NCI-H2196 (cell line): ENCODE data around the gene BPIFB1.

ENCODE experiments used
- DNase-seq: peaks from one replicate; lab custom pipeline; 2025; ENCODE audit not compliant: unreplicated experiment; lab: John Stamatoyannopoulos, UW

Gene BPIFB1, protein sequence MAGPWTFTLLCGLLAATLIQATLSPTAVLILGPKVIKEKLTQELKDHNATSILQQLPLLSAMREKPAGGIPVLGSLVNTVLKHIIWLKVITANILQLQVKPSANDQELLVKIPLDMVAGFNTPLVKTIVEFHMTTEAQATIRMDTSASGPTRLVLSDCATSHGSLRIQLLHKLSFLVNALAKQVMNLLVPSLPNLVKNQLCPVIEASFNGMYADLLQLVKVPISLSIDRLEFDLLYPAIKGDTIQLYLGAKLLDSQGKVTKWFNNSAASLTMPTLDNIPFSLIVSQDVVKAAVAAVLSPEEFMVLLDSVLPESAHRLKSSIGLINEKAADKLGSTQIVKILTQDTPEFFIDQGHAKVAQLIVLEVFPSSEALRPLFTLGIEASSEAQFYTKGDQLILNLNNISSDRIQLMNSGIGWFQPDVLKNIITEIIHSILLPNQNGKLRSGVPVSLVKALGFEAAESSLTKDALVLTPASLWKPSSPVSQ

GRCh38 chr20:33282991-33283555, at the start of gene BPIFB1:
TSS of gene BPIFB1 (plus strand) at chr20:33283214. CDS start at chr20:33286074, 2,860 bp downstream.
- no peak for DNase-seq

DNA sequence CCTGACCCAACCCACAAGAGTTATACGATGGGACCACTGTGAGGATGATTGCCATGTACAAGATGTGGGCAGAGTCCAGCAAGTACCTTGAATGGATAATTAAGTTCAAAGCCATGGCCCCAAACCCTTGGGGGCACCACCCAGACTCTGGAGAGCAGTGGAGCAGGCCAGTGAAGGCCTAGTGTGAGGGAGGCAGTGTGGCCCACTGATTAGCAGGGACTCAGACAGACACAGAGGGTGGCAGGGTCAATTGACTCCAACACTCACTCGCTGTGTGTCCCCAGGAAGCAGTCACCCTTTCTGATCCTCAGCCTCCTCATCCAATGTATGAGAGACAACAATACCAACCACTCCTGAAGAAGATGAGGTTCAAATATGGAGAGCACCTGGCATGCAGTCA, 49.0 kb upstream of the BPIFB1 start:
- no peak for DNase-seq

DNA sequence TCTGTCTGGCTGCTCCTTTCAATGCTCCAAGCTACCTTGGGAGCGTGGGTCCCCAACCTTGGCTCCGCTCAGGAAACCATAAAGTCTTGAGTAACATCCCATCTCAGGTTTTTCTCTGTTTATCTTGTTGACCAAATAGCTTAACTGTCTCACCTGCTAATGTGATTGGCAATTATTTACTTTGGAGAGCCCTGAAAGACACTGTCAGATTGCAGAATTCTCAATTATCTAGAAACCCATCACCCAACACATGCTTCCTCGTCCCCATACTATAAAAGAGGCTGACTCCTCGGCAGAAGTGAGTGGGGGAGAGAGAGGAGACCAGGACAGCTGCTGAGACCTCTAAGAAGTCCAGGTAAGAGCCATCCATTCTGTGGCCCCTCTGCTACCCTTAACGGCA, 47.3 kb upstream of the BPIFB1 start, which contains the start of gene BPIFA1:
BPIFA1 (plus strand) TSS at position 301 of the 400 bp plus-strand sequence. CDS start 1,716 bp downstream, outside the sequence.
- DNase-seq, result no peak

DNA sequence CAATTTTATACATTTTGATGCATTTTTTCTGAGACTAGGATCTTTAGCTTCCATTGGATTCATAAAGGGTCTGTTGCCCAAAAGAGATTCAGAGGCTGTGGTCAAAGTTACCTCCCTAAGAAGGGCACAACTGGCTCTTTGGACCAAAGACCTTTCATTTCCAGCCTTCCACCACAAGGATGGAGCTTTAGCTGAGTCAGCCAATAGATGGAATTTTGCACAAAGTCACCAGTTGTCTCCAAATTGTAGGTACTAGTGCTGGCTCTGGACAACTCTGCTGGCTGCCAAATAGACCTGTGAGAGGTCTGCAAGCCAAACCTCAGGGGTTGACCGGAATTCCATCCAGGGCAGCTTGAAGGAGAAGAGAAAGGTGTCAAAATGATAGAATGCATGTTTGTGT, 46.7 kb upstream of the BPIFB1 start:
- no peak for DNase-seq

GRCh38 chr20:33237989-33238388, 45.0 kb upstream of the BPIFB1 start:
- no peak for DNase-seq

DNA sequence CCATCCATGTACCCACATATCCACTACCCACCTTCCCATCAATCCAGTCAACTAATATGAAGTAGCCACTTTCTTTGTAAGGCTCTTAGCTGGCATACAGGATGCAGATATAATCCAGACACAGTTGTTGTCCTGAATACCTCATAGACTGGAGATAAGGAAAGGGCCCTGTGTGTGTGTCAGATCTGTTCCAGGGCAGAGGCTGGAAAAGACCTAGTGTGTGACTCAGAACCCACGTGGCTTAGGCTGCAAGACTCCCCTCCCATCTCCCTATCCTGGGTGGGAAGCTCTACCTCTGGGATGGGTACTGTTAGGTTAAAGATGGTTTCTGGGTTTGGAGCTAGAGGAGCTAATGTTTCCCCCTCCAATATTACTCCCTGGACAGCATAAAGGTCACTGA, 43.6 kb upstream of the BPIFB1 start:
- DNase-seq, result no peak

- DNase-seq, result no peak
These were observed 42.9 kb upstream of the BPIFB1 start for GRCh38 chr20:33239979-33240736.

DNA sequence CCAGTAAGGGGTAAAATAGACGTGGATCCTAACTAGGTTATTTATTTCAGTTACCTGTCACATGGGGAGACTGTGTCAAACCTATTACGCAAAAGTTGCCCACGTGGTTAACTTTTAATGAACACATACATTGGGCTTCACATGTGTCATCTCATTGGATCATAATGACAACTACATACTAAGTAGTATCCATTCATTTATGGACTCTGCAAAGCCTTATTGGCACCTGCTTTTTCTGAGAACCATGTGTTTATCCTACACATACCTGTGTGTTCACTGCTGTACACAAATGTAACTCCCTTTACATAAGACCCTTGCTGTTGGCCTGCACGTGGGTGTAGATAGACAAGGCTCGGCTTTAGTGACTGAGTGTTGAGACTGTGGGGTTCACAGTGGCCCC, 42.1 kb upstream of the BPIFB1 start:
- DNase-seq, result no peak

DNA sequence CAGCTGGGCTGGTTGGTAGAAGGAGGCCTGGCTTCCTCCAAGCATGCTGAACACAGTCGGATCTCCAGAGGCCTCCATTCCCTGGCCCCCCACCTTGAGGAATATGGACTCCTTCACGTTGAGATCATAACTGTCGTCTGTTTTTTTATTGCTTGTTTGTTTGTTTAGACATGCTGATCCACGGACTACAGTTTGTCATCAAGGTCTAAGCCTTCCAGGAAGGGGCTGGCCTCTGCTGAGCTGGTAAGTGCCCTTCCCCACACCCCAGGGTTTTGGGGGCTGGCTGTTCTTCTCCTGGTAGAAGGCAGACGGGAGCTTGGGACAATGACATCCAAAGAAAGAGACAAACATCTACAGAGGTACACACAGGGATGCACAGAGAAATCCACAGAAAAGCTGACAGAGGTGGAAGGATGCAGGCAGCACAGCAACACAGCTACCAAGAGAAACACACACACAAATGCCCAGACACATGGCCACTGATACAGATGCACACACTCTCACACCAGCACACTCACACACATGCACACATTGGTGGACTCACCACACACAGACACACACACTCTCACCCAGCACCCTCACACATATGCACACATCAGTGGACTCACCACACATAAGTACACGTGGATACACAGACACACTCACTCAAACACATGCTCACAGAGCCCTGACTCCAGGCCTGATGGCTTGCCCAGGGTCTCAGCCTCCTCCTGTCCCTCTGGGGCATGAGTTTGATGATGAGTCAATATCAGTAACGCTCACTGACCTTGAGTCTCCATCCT, 40.5 kb upstream of the BPIFB1 start:
- no peak for DNase-seq

- no peak for DNase-seq
These were observed 36.9 kb upstream of the BPIFB1 start for GRCh38 chr20:33246077-33246476.

DNA sequence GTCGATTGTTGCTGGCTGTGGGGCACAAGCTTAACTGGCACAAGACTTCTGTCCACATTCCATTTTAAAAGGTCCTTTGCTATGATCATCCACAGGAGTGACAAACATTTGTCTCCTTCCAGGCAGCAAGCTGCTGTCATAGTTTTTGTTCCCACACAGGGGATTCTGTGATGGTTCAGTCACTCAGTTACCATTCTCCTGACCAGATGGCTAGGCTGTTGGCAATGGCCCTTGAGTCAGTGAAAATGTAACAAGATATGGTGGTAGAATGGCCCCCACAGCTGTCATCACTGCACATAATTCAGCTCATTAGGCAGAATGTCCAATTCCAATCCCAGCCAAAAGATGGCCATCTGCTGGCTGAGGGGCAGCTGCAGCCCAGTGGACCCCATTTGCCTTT, 33.6 kb upstream of the BPIFB1 start:
- no peak for DNase-seq

GRCh38 chr20:33250666-33251065, 32.3 kb upstream of the BPIFB1 start:
- no peak for DNase-seq

GRCh38 chr20:33251496-33251895, 31.5 kb upstream of the BPIFB1 start:
- peak; percentile 81 for DNase-seq

DNA sequence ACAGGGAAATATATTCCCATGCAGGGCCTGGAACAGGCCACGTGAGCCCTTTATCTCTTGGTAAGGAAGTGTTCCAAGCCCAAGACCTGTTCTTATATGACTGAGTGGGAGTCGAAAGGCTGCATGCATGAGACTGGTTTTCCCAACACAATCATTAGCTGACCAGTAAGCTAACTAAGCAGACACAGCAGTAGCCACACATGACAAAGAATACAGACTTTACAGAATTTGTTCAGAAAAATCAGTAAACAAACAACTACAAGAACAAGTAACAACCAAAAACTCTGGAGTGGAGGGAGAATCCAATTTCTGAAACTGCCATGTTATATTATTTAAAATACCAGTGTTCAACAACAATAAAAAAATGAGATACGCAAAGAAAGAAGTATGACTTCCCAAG, 30.6 kb upstream of the BPIFB1 start:
- no peak for DNase-seq

GRCh38 chr20:33255005-33255404, 28.0 kb upstream of the BPIFB1 start:
- no peak for DNase-seq

DNA sequence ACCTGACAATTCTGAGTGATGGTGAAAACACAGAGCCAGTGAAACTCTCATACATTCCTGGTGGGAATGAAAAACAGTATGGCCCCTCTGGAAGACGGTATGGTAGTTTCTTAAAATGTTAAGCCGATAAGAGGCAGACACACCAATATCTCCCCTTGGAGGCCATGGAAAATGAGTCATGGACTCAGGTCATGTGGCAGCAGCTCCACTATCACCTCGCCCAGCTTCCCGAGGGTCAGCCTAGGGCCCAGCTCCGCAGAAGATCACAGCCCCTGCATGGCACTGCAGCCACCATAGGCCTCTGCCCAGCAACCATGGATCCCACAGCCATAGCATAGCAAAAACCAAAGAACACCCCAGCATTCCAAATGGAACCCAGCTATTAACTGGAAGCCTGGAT, 25.8 kb upstream of the BPIFB1 start:
- no peak for DNase-seq

- no peak for DNase-seq
These were observed 23.6 kb upstream of the BPIFB1 start for GRCh38 chr20:33259371-33259770.

DNA sequence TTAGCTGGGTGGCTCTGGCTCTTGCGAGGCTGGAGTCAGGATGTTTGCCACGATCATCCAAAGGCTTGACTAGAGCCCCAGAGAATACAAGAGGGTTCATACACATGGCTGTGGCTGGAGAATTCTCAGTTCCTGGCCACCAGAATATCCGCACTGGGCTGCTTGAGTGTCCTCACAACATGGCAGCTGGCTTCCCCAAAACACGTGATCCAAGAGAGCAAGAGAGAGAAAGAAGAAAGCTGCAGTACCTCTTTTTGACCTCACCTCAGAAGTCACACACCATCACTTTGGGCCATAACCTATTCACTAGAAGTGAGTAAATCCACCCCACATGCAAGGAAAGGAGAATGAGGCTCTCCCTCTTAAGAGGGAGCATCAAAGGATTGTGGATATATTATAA, 21.5 kb upstream of the BPIFB1 start:
- DNase-seq, result no peak

- peak; percentile 58 for DNase-seq
These were observed 20.4 kb upstream of the BPIFB1 start for GRCh38 chr20:33262658-33263065.

DNA sequence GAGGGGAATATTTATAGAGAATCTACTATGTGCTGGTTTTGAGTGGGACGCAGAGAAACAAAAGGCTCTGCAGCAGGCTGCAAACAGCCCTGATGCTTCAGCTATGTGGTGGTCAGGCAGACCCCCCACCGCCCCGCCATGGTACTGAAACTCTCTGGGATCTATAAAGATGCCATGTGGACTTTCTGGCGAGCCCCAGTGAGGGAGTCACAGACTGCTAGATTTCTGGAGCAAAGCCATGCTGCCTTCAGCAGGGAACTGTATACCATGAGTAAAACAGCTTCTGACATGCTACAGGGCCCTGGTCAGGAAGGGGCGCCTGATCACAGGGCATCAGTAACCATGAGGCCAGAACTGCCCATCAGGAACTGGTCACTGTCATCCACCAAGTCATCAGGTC, 19.2 kb upstream of the BPIFB1 start:
- no peak for DNase-seq

DNA sequence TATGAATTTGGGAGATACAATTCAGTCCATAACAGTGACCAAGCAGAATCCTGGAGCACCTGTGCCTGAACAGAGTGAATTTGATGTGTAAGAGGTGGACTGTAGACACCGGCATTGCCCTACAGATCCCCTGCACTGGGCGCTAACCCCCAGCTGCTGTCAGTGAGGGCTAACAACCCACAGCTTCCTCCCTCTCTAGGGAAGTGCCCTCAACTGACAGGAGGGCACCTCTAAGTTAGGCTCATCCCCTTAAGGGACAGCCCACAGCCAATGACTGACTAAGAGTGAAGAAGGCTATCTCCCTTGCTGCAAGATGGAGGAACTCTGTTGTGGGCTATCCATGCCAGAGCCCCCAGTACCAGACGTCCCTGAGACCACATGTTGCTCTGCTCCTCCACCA, 15.3 kb upstream of the BPIFB1 start:
- no peak for DNase-seq
